HepG2 (cell line): ENCODE measurements around the gene MED13L. TPM values are rescaled to one million over a fixed set of nuclear protein-coding genes. Genes with fewer than 3 reads are reported as not detected.

ENCODE experiments used
- FOXM1 ChIP-seq: sonication (generic); formaldehyde crosslinking; IDR thresholded peaks from 2 replicates; pipeline ENCODE4 v1.5.0; 2020; ENCODE audit warnings: missing genetic modification reagents
- KDM4B ChIP-seq: sonication (generic); formaldehyde crosslinking; IDR thresholded peaks from 2 replicates; pipeline ENCODE4 v1.4.0; 2020; ENCODE audit warnings: missing genetic modification reagents
- MBD4 ChIP-seq: IDR thresholded peaks from 2 replicates; pipeline ENCODE4 v1.6.1; 2012; ENCODE audit warnings: low read length, inconsistent platforms, borderline replicate concordance
- NFKBIZ ChIP-seq: IDR thresholded peaks from 2 replicates; pipeline ENCODE4 v1.6.1; 2018; ENCODE audit warnings: missing genetic modification reagents, missing compliant biosample characterization
- TRIM24 ChIP-seq: sonication (generic); formaldehyde crosslinking; IDR thresholded peaks from 2 replicates; pipeline ENCODE4 v1.8.0; 2022; ENCODE audit warnings: mild to moderate bottlenecking, missing genetic modification reagents
- ZMYM3 ChIP-seq: sonication (generic); formaldehyde crosslinking; IDR thresholded peaks from 2 replicates; pipeline ENCODE4 v1.5.1; 2020; ENCODE audit warnings: mild to moderate bottlenecking, missing genetic modification reagents
- ZNF550 ChIP-seq: sonication (generic); formaldehyde crosslinking; IDR thresholded peaks from 2 replicates; pipeline ENCODE4 v1.4.0; 2020; ENCODE audit warnings: mild to moderate bottlenecking, missing genetic modification reagents, borderline replicate concordance
- ZNF564 ChIP-seq: sonication (generic); formaldehyde crosslinking; IDR thresholded peaks from 2 replicates; pipeline ENCODE4 v1.8.1; 2023; ENCODE audit warnings: mild to moderate bottlenecking, missing genetic modification reagents
- ZNF609 ChIP-seq: sonication (generic); formaldehyde crosslinking; IDR thresholded peaks from 2 replicates; pipeline ENCODE4 v1.4.0; 2020; ENCODE audit warnings: mild to moderate bottlenecking, missing genetic modification reagents, borderline replicate concordance
- polyA plus RNA-seq, 8 experiments: library from polyadenylated mRNA; depleted of rRNA in 3 of 8; stranded (reverse) in 7 of 8; unstranded in 1 of 8; fragments of >200 nt; fragmentation: Illumina TruSeq in 4 of 8; extraction: Trizol in 4 of 8; gene quantifications; 2 replicates each; pipeline versions ENCODE4 v1.2.1 to v1.2.3, GENCODE V29; 2011 to 2016; ENCODE audit warnings: low read depth in 4 of 8, missing spikeins in 1 of 8, mixed read lengths in 1 of 8; ENCODE audit not compliant: insufficient read depth in 1 of 8
- total RNA-seq, 5 experiments: library from RNA; depleted of rRNA; stranded (reverse); fragments of >200 nt; fragmentation: Illumina TruSeq; extraction: Trizol; gene quantifications; 2 replicates each; pipeline ENCODE4 v1.2.3, GENCODE V29; 2016; ENCODE audit warnings: low read depth in 1 of 5
- TF ChIP-seq, protein P1 (sequence below): sonication (generic); formaldehyde crosslinking; IDR thresholded peaks from 2 replicates; pipeline ENCODE4 v1.4.0; 2020; ENCODE audit warnings: missing genetic modification reagents, borderline replicate concordance

MED13L gene
- total and polyA plus RNA-seq, 2 of the 13 experiments (the other 11 are each of a cell fraction or from before 2014, with no cell fraction given), result 24.8 to 38.9 TPM

DNA sequence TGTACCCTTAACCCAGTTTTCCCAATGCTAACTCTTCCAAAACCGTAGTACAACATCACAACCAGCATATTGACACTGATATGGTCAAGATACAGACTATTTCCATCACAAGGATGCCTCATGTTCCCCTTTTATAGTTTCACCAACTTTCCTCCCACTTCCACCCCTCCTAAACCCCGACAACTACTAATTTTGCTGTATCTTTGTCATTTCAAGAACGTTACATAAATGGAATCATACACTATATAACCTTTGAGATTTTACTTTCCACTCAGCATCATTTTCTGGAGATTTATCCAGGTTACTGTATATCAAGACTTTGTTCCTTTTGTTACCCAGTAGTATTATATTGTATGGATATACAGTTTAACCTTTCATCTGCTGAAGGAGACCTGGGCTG is 88.9 kb downstream of the MED13L start (continued):
- no peak for TF ChIP-seq ZMYM3 (CRISPR knock-in tag)
- TF ChIP-seq ZNF564, result no peak
- no peak for TF ChIP-seq FOXM1
- TF ChIP-seq TRIM24, result no peak
- TF ChIP-seq MBD4, result no peak
- TF ChIP-seq, protein P1, sequence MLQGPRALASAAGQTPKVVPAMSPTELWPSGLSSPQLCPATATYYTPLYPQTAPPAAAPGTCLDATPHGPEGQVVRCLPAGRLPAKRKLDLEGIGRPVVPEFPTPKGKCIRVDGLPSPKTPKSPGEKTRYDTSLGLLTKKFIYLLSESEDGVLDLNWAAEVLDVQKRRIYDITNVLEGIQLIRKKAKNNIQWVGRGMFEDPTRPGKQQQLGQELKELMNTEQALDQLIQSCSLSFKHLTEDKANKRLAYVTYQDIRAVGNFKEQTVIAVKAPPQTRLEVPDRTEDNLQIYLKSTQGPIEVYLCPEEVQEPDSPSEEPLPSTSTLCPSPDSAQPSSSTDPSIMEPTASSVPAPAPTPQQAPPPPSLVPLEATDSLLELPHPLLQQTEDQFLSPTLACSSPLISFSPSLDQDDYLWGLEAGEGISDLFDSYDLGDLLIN (CRISPR knock-in tag), result no peak
- no peak for TF ChIP-seq NFKBIZ (CRISPR knock-in tag)
- no peak for TF ChIP-seq ZNF550 (CRISPR knock-in tag)
- TF ChIP-seq ZNF609 (CRISPR knock-in tag), result no peak
- TF ChIP-seq KDM4B (CRISPR knock-in tag), result no peak
